Ovary (tissue), 10 donors: ENCODE data around the gene HIRIP3. TPM values are rescaled to one million over a fixed set of nuclear protein-coding genes. Genes with fewer than 3 reads are reported as not detected.
A peak's percentile ranks its signal among the peaks of the same experiment; 100 is the strongest.
"Not testable (repeated sequence)": the region's sequence is repeated elsewhere in the genome, so short reads cannot be mapped to it uniquely, and the experiment has no call there.

Source experiments
- DNase-seq, 5 donors: peaks; one replicate each; pipeline ENCODE4 v3.0.0-alpha.2; 2019 to 2020
- H3K27ac ChIP-seq, 2 donors: fragments of 200-600 bp; one replicate each; pipeline versions ENCODE4 v1.5.1 to v1.8.0; 2019 to 2022
- H3K27me3 ChIP-seq: fragments of 200-600 bp; one replicate; pipeline ENCODE4 v1.8.0; 2022
- H3K36me3 ChIP-seq: fragments of 200-600 bp; sonication (generic); one replicate; pipeline ENCODE4 v1.5.1; 2019
- H3K4me1 ChIP-seq: one replicate; pipeline ENCODE4 v1.8.1; 2013; ENCODE audit warnings: mild to moderate bottlenecking, moderate library complexity; ENCODE audit not compliant: insufficient read depth
- H3K4me3 ChIP-seq: fragments of 200-600 bp; sonication (generic); one replicate; pipeline ENCODE4 v1.5.1; 2017
- H3K9me3 ChIP-seq, 2 donors: fragments of 200-600 bp in 1 of 2; sonication (generic) in 1 of 2; one replicate each; pipeline versions ENCODE4 v1.5.1 to v1.8.1; 2013 to 2019; ENCODE audit warnings: mild to moderate bottlenecking in 1 of 2, moderate library complexity in 1 of 2
- CTCF ChIP-seq, 3 donors: fragments of 450-650 bp in 2 of 3; fragments of 200-600 bp in 1 of 3; IDR thresholded peaks; one replicate each; pipeline versions ENCODE4 v1.5.1 to v1.8.0; 2016 to 2022; ENCODE audit warnings: antibody characterized with exemption in 3 of 3, mild to moderate bottlenecking in 1 of 3
- EP300 ChIP-seq: sonication (generic); formaldehyde crosslinking; IDR thresholded peaks from one replicate; pipeline ENCODE4 v1.6.1; 2017; ENCODE audit warnings: antibody characterized with exemption
- POLR2A ChIP-seq: fragments of 450-650 bp; IDR thresholded peaks from one replicate; pipeline ENCODE4 v1.6.1; 2017; ENCODE audit warnings: antibody characterized with exemption, mild to moderate bottlenecking, moderate library complexity
- WGBS, 3 donors: extraction: QIAGEN DNeasy Blood & Tissue Kit in 1 of 3; methylation state at CpG; one replicate each; pipeline versions ENCODE4 v1.1.5 to v1.1.7; 2013 to 2017; 5-methylcytosine and 5-hydroxymethylcytosine counted together
- intact Hi-C, 4 donors: fragments of 100-400 bp; cut with DNase I; formaldehyde crosslinking; loops; one replicate each; pipeline versions ENCODE4 v1.11.0 to v1.15.1; 2022 to 2023
- long read RNA-seq, 3 donors: library from polyadenylated mRNA in 2 of 3; unstranded in 2 of 3; transcript quantifications; one replicate each; pipeline ENCODE4 v2.0.0 and lab custom pipeline, GENCODE V29; 2021 to 2026
- polyA plus RNA-seq, 2 donors: library from polyadenylated mRNA; stranded (reverse); fragments of 200-250 nt in 1 of 2; fragments of 350-450 nt in 1 of 2; fragmentation: Illumina TruSeq in 1 of 2; extraction: RNeasy Lipid Tissue Mini Kit (QIAGEN cat#74804) in 1 of 2; gene quantifications; one replicate each; pipeline ENCODE4 v1.2.3, GENCODE V29; 2013 to 2014
- total RNA-seq, 7 donors: library from RNA; depleted of rRNA in 2 of 7; stranded (reverse); fragments of >200 nt in 2 of 7; fragmentation: NEBNext Ultra II Directional in 3 of 7; extraction: Animal tissue kit (Norgen Biotek cat#: 25700) in 3 of 7; gene quantifications; one replicate each; pipeline versions ENCODE4 v1.1.0 to v1.2.4, GENCODE V29; 2016 to 2023
- donor health status: DM: no; HTN: no; CAD: no; lungs with moderate emphysema.
- donor health status: DM: no; HTN: no; CAD: no.
- donor health status: Bipolar disorder and iron deficiency.
- donor health status: DM: yes; HTN: yes; CAD: no.
- donor health status: DM: no; HTN: no; CAD: no.
- donor health status: DM: yes; HTN: yes; CAD: no.

The HIRIP3 gene, protein sequence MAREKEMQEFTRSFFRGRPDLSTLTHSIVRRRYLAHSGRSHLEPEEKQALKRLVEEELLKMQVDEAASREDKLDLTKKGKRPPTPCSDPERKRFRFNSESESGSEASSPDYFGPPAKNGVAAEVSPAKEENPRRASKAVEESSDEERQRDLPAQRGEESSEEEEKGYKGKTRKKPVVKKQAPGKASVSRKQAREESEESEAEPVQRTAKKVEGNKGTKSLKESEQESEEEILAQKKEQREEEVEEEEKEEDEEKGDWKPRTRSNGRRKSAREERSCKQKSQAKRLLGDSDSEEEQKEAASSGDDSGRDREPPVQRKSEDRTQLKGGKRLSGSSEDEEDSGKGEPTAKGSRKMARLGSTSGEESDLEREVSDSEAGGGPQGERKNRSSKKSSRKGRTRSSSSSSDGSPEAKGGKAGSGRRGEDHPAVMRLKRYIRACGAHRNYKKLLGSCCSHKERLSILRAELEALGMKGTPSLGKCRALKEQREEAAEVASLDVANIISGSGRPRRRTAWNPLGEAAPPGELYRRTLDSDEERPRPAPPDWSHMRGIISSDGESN
- total RNA-seq, result 10 to 100 TPM; 11.8 to 22.7 (median 17.1) TPM
- 10 to 100 TPM; 15.8 to 19.0 TPM for polyA plus RNA-seq
- long read RNA-seq, donor 1, transcript HIRIP3-201 (7 exons, 3,388 nt), result major isoform, 65 of 125 reads
- long read RNA-seq, donor 1, transcript HIRIP3-204 (6 exons, 988 nt), result minor isoform, 19 of 125 reads
- long read RNA-seq, donor 1, partial matches to known transcripts, result 26 of 125 reads
- long read RNA-seq, donor 1, other reads (novel, unspliced or antisense), result 15 of 125 reads
- long read RNA-seq, donor 2, partial matches to known transcripts, result 27 of 55 reads
- long read RNA-seq, donor 2, other reads (novel, unspliced or antisense), result 23 of 55 reads
- long read RNA-seq, donor 3, transcript HIRIP3-201 (7 exons, 3,388 nt), result major isoform, 62 of 91 reads
- long read RNA-seq, donor 3, transcript HIRIP3-204 (6 exons, 988 nt), result minor isoform, 14 of 91 reads
- long read RNA-seq, donor 3, partial matches to known transcripts, result 9 of 91 reads
- long read RNA-seq, donor 3, other reads (novel, unspliced or antisense), result 4 of 91 reads

- WGBS, 3 donors, result 0 to 1% (median 0%) methylated on average over 49 to 53 of the region's 53 CpGs
These were observed at the start of gene HIRIP3 for GRCh38 chr16:29995324-29995910. Gene HIRIP3, minus strand, starts transcription at chr16:29995617. Its CDS starts 12 bp downstream, at chr16:29995605.

GRCh38 chr16:30041841-30042240 lies 46.4 kb upstream of the HIRIP3 start:
- intact Hi-C loops, result no loop called here

More at GRCh38 chr16:29995324-29995910, at the start of gene HIRIP3:
- TF ChIP-seq CTCF (IDR thresholded peaks at IDR 0.05) (no peak), EP300 (peak; percentile 18), POLR2A (peak; percentile 43)
- Histone ChIP-seq H3K27ac (peak within 1 kb of the TSS; percentile 72 to 99), H3K4me3 (peak within 1 kb of the TSS; percentile 51), H3K9me3 (no peaks in the 10 kb centered on the region), H3K4me1 (peaks cover 3% of the 10 kb centered on the region), H3K27me3 (no peaks in the 10 kb centered on the region), H3K36me3 (no peaks in the 10 kb centered on the region)
- peak; percentile 85 to 93 (median 91) for DNase-seq
- intact Hi-C loops, result no loop called here

GRCh38 chr16:30040690-30041089 lies 45.3 kb upstream of the HIRIP3 start:
- intact Hi-C loops, H3K27ac ChIP-seq, H3K4me3 ChIP-seq, DNase-seq, H3K36me3 ChIP-seq, H3K27me3 ChIP-seq, H3K9me3 ChIP-seq, H3K4me1 ChIP-seq: not testable (repeated sequence)
- 70 to 75% (median 72%) methylated on average over 5 of the region's 5 CpGs for WGBS, 3 donors

More at GRCh38 chr16:30041841-30042240, 46.4 kb upstream of the HIRIP3 start:
- Histone ChIP-seq H3K9me3 (no peaks in the 10 kb centered on the region), H3K27ac (no peak overlapping the region), H3K4me3 (no peak overlapping the region), H3K27me3 (no peaks in the 10 kb centered on the region), H3K4me1 (no peaks in the 10 kb centered on the region), H3K36me3 (no peaks in the 10 kb centered on the region)
- no peak for DNase-seq
- WGBS, 3 donors, result 6 to 19% (median 12%) methylated on average over 5 of the region's 5 CpGs
- TF ChIP-seq EP300, result no peak
- peak; percentile 16 to 44 (median 35) for TF ChIP-seq CTCF (IDR thresholded peaks at IDR 0.05)

- Histone ChIP-seq H3K9me3 (no peaks in the 10 kb centered on the region), H3K27me3 (no peaks in the 10 kb centered on the region), H3K27ac (no peak overlapping the region), H3K4me1 (no peaks in the 10 kb centered on the region), H3K36me3 (no peaks in the 10 kb centered on the region), H3K4me3 (no peak overlapping the region)
- intact Hi-C loops, result no loop called here
- TF ChIP-seq CTCF (IDR thresholded peaks at IDR 0.05) (no peak), EP300 (no peak), POLR2A (no peak)
- no peak for DNase-seq
- 66 to 76% (median 74%) methylated on average over 5 of the region's 5 CpGs for WGBS, 3 donors
These were observed 44.8 kb upstream of the HIRIP3 start for GRCh38 chr16:30040221-30040620.
